Esophagus squamous epithelium (tissue), 5 donors: ENCODE measurements around the gene OR2V2. TPM values are rescaled to one million over a fixed set of nuclear protein-coding genes. Genes with fewer than 3 reads are reported as not detected.

Experiments used
- DNase-seq: peaks from one replicate; lab custom pipeline; 2025; lab: John Stamatoyannopoulos, UW
- H3K27ac ChIP-seq, 4 donors: fragments of 200-600 bp; sonication (generic); one replicate each; pipeline ENCODE4 v1.5.1; 2016 to 2019; ENCODE audit warnings: mild to moderate bottlenecking in 1 of 4
- H3K27me3 ChIP-seq, 4 donors: fragments of 200-600 bp; sonication (generic); 1 replicate in 3 of 4; 2 replicates in 1 of 4; pipeline versions ENCODE4 v1.5.1 to v1.6.0; 2017 to 2021; ENCODE audit warnings: antibody characterized with exemption in 1 of 4
- H3K36me3 ChIP-seq, 3 donors: fragments of 200-600 bp; sonication (generic); one replicate each; pipeline ENCODE4 v1.5.1; 2016 to 2019
- H3K4me1 ChIP-seq, 3 donors: fragments of 200-600 bp; sonication (generic); one replicate each; pipeline ENCODE4 v1.5.1; 2017 to 2019
- H3K4me3 ChIP-seq, 4 donors: fragments of 200-600 bp; sonication (generic); 1 replicate in 3 of 4; 2 replicates in 1 of 4; pipeline ENCODE4 v1.5.1; 2016 to 2019; ENCODE audit warnings: mild to moderate bottlenecking in 2 of 4, moderate library complexity in 1 of 4
- H3K9me3 ChIP-seq, 3 donors: fragments of 200-600 bp; sonication (generic); one replicate each; pipeline ENCODE4 v1.5.1; 2016 to 2019
- CTCF ChIP-seq, 6 experiments: fragments of 450-650 bp in 4 of 6; fragments of 200-600 bp in 2 of 6; sonication (generic) in 2 of 6; IDR thresholded peaks; one replicate each; pipeline ENCODE4 v1.5.1; 2016 to 2019; ENCODE audit warnings: antibody characterized with exemption in 6 of 6, mild to moderate bottlenecking in 4 of 6, moderate library complexity in 4 of 6
- POLR2A ChIP-seq, 4 donors: fragments of 450-650 bp; IDR thresholded peaks; one replicate each; pipeline ENCODE4 v1.6.1; 2017; ENCODE audit warnings: antibody characterized with exemption in 4 of 4, mild to moderate bottlenecking in 4 of 4, moderate library complexity in 3 of 4
- WGBS, 2 donors: methylation state at CpG; one replicate each; pipeline ENCODE4 v1.1.5; 2018; 5-methylcytosine and 5-hydroxymethylcytosine counted together
- intact Hi-C: fragments of 100-400 bp; cut with DNase I; formaldehyde crosslinking; loops from one replicate; pipeline ENCODE4 v1.15.0; 2022
- total RNA-seq, 4 donors: library from RNA; depleted of rRNA; stranded (reverse); fragments of >200 nt; gene quantifications; one replicate each; pipeline ENCODE4 v1.1.0, GENCODE V29; 2016
- donor health status: DM: yes; HTN: yes; CAD: no.

OR2V2 gene
- total RNA-seq, 4 donors from 2014 or later: not detected

GRCh38 chr5:181189962-181190710 is 42.8 kb downstream of the OR2V2 start:
- intact Hi-C loops: loop anchor here (10.0 kb wide), 1 partner anchor 75 kb away; the partner anchor contains the start of gene TRIM52
- 0% methylated on average over 16 of the region's 52 CpGs; no CpG with 5 or more reads in 1 of the 2 donors for WGBS, 2 donors
- peaks cover 7 to 62% (median 10%) of the 10 kb centered on the region in 3 donors for H3K4me1 ChIP-seq

GRCh38 chr5:181190711-181191525 is 43.5 kb downstream of the OR2V2 start:
- 0 to 1% methylated on average over 20 to 35 of the region's 66 CpGs for WGBS, 2 donors
- intact Hi-C loops: no loop called here
- peak overlapping the region; percentile 64 to 96 (median 82) for H3K4me3 ChIP-seq

More at GRCh38 chr5:181189962-181190710, 42.8 kb downstream of the OR2V2 start:
- Histone ChIP-seq H3K9me3 (no peaks in the 10 kb centered on the region), H3K4me3 (peak overlapping the region; percentile 64 to 96 (median 82)), H3K36me3 (peaks cover 0 to 14% (median 0%) of the 10 kb centered on the region in 3 donors), H3K27me3 (no peaks in the 10 kb centered on the region), H3K27ac (peak overlapping the region; percentile 90 to 93 (median 90))
- TF ChIP-seq CTCF (IDR thresholded peaks at IDR 0.05) (no peak), POLR2A (IDR thresholded peaks at IDR 0.05) (no peak)
- DNase-seq: no peak

GRCh38 chr5:181191526-181192336 is 44.3 kb downstream of the OR2V2 start:
- H3K4me1 ChIP-seq: peaks cover 7 to 58% (median 10%) of the 10 kb centered on the region in 3 donors
- intact Hi-C loops: no loop called here
- WGBS, 2 donors: 0% methylated on average over 13 to 23 of the region's 64 CpGs

More at GRCh38 chr5:181190711-181191525, 43.5 kb downstream of the OR2V2 start:
- Histone ChIP-seq H3K27ac (peak overlapping the region; percentile 90 to 93 (median 90)), H3K9me3 (no peaks in the 10 kb centered on the region), H3K36me3 (peaks cover 0 to 19% (median 0%) of the 10 kb centered on the region in 3 donors), H3K4me1 (peaks cover 7 to 61% (median 10%) of the 10 kb centered on the region in 3 donors), H3K27me3 (no peaks in the 10 kb centered on the region)
- DNase-seq: no peak
- peak in 2 of 6 experiments; percentile 12 to 17 for TF ChIP-seq CTCF (IDR thresholded peaks at IDR 0.05)
- no peak for TF ChIP-seq POLR2A (IDR thresholded peaks at IDR 0.05)

More at GRCh38 chr5:181191526-181192336, 44.3 kb downstream of the OR2V2 start:
- Histone ChIP-seq H3K36me3 (peaks cover 0 to 26% (median 0%) of the 10 kb centered on the region in 3 donors), H3K4me3 (peak overlapping the region; percentile 64 to 96 (median 82)), H3K27me3 (no peaks in the 10 kb centered on the region), H3K27ac (peak overlapping the region; percentile 90 to 93 (median 90)), H3K9me3 (no peaks in the 10 kb centered on the region)
- no peak for DNase-seq
- TF ChIP-seq POLR2A (IDR thresholded peaks at IDR 0.05) (peak in 1 of 4 donors; percentile 68), CTCF (IDR thresholded peaks at IDR 0.05) (no peak)
